Measurements from ENCODE around the gene MADD. TPM values are rescaled to one million over a fixed set of nuclear protein-coding genes. Genes with fewer than 3 reads are reported as not detected.

MADD gene
- total and polyA plus RNA-seq, 4 donors, result 46.4 to 130 (median 90.9) TPM

DNA sequence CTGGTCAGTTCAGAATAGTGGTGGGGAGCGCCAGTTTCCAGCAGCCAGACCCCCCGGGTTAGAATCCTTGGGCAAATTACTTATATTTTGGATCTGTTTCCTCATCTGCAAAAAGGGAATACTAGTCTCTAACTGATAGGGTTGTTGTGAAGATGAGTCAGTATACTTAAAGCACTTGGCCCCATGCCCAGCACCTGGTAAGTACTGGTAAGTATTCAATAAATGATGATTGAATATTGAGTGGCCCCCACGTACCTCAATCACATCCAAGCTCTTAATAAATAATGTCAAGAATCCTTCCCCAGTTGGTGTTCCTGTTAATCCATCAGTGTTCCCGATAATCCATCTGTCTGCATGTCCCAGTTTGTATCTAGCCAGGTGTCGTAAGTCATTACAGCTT lies 33.5 kb upstream of the MADD start:
- DNase-seq (ENCODE audit: low read depth in 4 of 6, low spot score in 6 of 6), result peak in 1 of 6 donors; percentile 28
- peaks cover 9% of the 10 kb centered on the region for H3K4me1 ChIP-seq (ENCODE audit: control insufficient read depth, insufficient read depth, low read length)
- 100% methylated on average over 1 of the region's 5 CpGs for WGBS (ENCODE audit: insufficient coverage)
- H3K27ac ChIP-seq (ENCODE audit: low read depth, low read length), result no peak overlapping the region
- H3K4me3 ChIP-seq (ENCODE audit: low read depth, low read length), result no peak overlapping the region
- H3K36me3 ChIP-seq (ENCODE audit: control insufficient read depth, insufficient read depth, low read length), result peaks cover 33% of the 10 kb centered on the region
- no peaks in the 10 kb centered on the region for H3K27me3 ChIP-seq (ENCODE audit: control insufficient read depth, insufficient read depth, low read length)
- H3K9me3 ChIP-seq (ENCODE audit: control insufficient read depth, insufficient read depth, low read length), result no peaks in the 10 kb centered on the region

DNA sequence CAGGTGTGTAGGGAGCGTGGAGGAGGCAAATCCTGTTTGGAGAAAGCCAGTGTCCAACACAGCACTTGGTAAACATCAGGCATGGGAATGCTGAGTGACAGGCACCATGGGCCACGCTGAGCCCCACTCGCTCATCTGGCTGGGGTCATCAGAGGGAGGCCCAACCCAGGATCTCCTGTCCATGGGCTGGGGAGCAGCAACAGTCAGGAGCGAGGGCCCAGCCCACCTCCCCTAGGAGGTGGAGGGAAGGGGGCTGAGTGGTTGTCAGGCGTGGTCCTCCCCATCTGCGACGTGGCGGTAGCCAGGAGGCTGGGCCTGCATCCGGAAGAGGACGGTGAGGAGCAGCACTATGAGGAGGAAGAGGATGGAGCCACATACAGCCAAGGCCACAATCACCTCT lies 30.1 kb upstream of the MADD start:
- Histone ChIP-seq H3K4me3 (ENCODE audit: low read depth, low read length) (no peak overlapping the region), H3K9me3 (ENCODE audit: control insufficient read depth, insufficient read depth, low read length) (no peaks in the 10 kb centered on the region), H3K36me3 (ENCODE audit: control insufficient read depth, insufficient read depth, low read length) (peaks cover 63% of the 10 kb centered on the region), H3K27me3 (ENCODE audit: control insufficient read depth, insufficient read depth, low read length) (no peaks in the 10 kb centered on the region), H3K4me1 (ENCODE audit: control insufficient read depth, insufficient read depth, low read length) (peaks cover 5% of the 10 kb centered on the region), H3K27ac (ENCODE audit: low read depth, low read length) (no peak overlapping the region)
- 96% methylated on average over 8 of the region's 10 CpGs for WGBS (ENCODE audit: insufficient coverage)
- no peak for DNase-seq (ENCODE audit: low read depth in 4 of 6, low spot score in 6 of 6)

- Histone ChIP-seq H3K9me3 (ENCODE audit: control insufficient read depth, insufficient read depth, low read length) (no peaks in the 10 kb centered on the region), H3K4me1 (ENCODE audit: control insufficient read depth, insufficient read depth, low read length) (no peaks in the 10 kb centered on the region), H3K27me3 (ENCODE audit: control insufficient read depth, insufficient read depth, low read length) (no peaks in the 10 kb centered on the region), H3K27ac (ENCODE audit: low read depth, low read length) (no peak overlapping the region), H3K4me3 (ENCODE audit: low read depth, low read length) (no peak overlapping the region), H3K36me3 (ENCODE audit: control insufficient read depth, insufficient read depth, low read length) (peaks cover 75% of the 10 kb centered on the region)
- DNase-seq (ENCODE audit: low read depth in 4 of 6, low spot score in 6 of 6), result no peak
- 82% methylated on average over 3 of the region's 3 CpGs for WGBS (ENCODE audit: insufficient coverage)
Measured at GRCh38 chr11:47241841-47242301, 28.1 kb upstream of the MADD start.

GRCh38 chr11:47242596-47243192 lies 27.2 kb upstream of the MADD start:
- H3K4me1 ChIP-seq (ENCODE audit: control insufficient read depth, insufficient read depth, low read length), result peaks cover 5% of the 10 kb centered on the region
- WGBS (ENCODE audit: insufficient coverage), result 94% methylated on average over 21 of the region's 21 CpGs
- DNase-seq (ENCODE audit: low read depth in 4 of 6, low spot score in 6 of 6), result no peak
- H3K9me3 ChIP-seq (ENCODE audit: control insufficient read depth, insufficient read depth, low read length), result no peaks in the 10 kb centered on the region
- H3K27me3 ChIP-seq (ENCODE audit: control insufficient read depth, insufficient read depth, low read length), result no peaks in the 10 kb centered on the region
- no peak overlapping the region for H3K27ac ChIP-seq (ENCODE audit: low read depth, low read length)
- H3K4me3 ChIP-seq (ENCODE audit: low read depth, low read length), result no peak overlapping the region
- H3K36me3 ChIP-seq (ENCODE audit: control insufficient read depth, insufficient read depth, low read length), result peaks cover 75% of the 10 kb centered on the region

DNA sequence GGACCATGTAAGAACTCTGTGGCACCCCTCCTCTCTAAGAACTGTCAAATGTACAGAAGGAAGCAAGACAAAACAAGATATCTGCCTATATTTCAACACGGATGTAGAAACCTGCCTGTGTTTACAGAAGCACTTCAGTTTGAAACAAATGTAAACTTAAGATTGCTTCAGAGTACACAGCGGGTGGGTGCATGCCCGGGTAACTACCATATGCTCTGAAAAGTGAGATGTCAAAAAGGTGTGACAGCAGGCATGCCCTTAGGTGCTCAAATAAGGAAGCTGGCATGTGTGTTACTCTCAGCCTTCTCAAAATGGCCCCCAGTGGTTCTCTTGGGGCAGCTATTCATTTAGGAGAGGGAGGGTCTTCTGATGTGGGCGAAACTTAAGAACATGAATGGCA lies 26.5 kb upstream of the MADD start:
- WGBS (ENCODE audit: insufficient coverage), result 96% methylated on average over 3 of the region's 4 CpGs
- Histone ChIP-seq H3K4me1 (ENCODE audit: control insufficient read depth, insufficient read depth, low read length) (peaks cover 8% of the 10 kb centered on the region), H3K36me3 (ENCODE audit: control insufficient read depth, insufficient read depth, low read length) (peaks cover 69% of the 10 kb centered on the region), H3K27ac (ENCODE audit: low read depth, low read length) (no peak overlapping the region), H3K27me3 (ENCODE audit: control insufficient read depth, insufficient read depth, low read length) (no peaks in the 10 kb centered on the region), H3K9me3 (ENCODE audit: control insufficient read depth, insufficient read depth, low read length) (no peaks in the 10 kb centered on the region), H3K4me3 (ENCODE audit: low read depth, low read length) (no peak overlapping the region)
- DNase-seq (ENCODE audit: low read depth in 4 of 6, low spot score in 6 of 6), result no peak

DNA sequence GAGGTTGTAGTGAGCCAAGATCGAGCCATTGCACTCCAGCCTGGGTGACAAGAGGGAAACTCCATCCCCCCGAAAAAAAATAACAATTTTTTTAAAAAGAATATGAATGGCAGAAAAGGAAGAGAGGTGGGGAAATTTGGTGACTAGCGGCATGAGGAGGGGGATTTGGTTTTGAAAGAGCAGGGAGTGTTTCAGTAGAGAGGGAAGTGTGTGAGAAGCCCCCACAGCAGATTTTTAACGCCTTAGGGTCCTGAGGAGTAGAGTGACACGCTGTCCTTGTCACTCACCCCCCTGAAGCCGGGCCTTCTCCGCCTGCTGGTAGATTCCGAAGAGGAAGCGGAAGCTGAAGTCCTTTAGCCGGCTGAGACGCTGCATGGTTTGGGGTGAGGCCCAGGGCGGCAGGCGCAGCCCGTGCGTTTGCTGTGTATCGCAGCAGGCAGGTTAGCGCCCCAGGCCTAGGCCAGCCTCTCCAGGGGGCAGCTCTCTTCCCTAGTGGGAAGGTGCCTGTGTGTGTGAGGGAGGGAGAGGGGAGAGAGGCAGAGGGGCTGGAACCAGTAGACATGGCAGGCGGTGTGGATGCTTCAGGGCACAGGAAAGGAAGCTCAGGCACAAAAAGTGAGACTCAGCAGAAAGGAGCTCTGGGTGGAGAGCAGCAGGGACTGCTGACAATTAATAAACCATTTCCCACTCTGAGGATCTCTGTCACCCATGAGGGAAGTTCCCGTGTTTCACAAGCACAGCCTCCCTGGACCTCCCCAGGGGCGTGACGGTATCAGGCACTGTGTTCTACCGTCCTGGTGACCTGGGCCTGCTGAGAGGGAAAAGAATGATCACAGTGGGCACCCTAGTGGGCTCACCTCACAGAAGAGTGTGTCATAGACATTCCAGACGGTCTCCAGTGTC lies 25.2 kb upstream of the MADD start:
- Histone ChIP-seq H3K27ac (ENCODE audit: low read depth, low read length) (no peak overlapping the region), H3K36me3 (ENCODE audit: control insufficient read depth, insufficient read depth, low read length) (peaks cover 59% of the 10 kb centered on the region), H3K4me3 (ENCODE audit: low read depth, low read length) (no peak overlapping the region), H3K27me3 (ENCODE audit: control insufficient read depth, insufficient read depth, low read length) (no peaks in the 10 kb centered on the region), H3K9me3 (ENCODE audit: control insufficient read depth, insufficient read depth, low read length) (no peaks in the 10 kb centered on the region), H3K4me1 (ENCODE audit: control insufficient read depth, insufficient read depth, low read length) (peaks cover 15% of the 10 kb centered on the region)
- WGBS (ENCODE audit: insufficient coverage), result 91% methylated on average over 21 of the region's 23 CpGs
- no peak for DNase-seq (ENCODE audit: low read depth in 4 of 6, low spot score in 6 of 6)

GRCh38 chr11:47245611-47246357 lies 24.1 kb upstream of the MADD start:
- no peak overlapping the region for H3K27ac ChIP-seq (ENCODE audit: low read depth, low read length)
- H3K9me3 ChIP-seq (ENCODE audit: control insufficient read depth, insufficient read depth, low read length), result no peaks in the 10 kb centered on the region
- no peaks in the 10 kb centered on the region for H3K27me3 ChIP-seq (ENCODE audit: control insufficient read depth, insufficient read depth, low read length)
- no peak for DNase-seq (ENCODE audit: low read depth in 4 of 6, low spot score in 6 of 6)
- WGBS (ENCODE audit: insufficient coverage), result 95% methylated on average over 10 of the region's 11 CpGs
- H3K36me3 ChIP-seq (ENCODE audit: control insufficient read depth, insufficient read depth, low read length), result peaks cover 48% of the 10 kb centered on the region
- H3K4me1 ChIP-seq (ENCODE audit: control insufficient read depth, insufficient read depth, low read length), result peaks cover 18% of the 10 kb centered on the region
- no peak overlapping the region for H3K4me3 ChIP-seq (ENCODE audit: low read depth, low read length)

- H3K27me3 ChIP-seq (ENCODE audit: control insufficient read depth, insufficient read depth, low read length), result no peaks in the 10 kb centered on the region
- WGBS (ENCODE audit: insufficient coverage), result 93% methylated on average over 2 of the region's 5 CpGs
- no peaks in the 10 kb centered on the region for H3K9me3 ChIP-seq (ENCODE audit: control insufficient read depth, insufficient read depth, low read length)
- no peak overlapping the region for H3K4me3 ChIP-seq (ENCODE audit: low read depth, low read length)
- H3K4me1 ChIP-seq (ENCODE audit: control insufficient read depth, insufficient read depth, low read length), result peaks cover 18% of the 10 kb centered on the region
- H3K27ac ChIP-seq (ENCODE audit: low read depth, low read length), result no peak overlapping the region
- peaks cover 38% of the 10 kb centered on the region for H3K36me3 ChIP-seq (ENCODE audit: control insufficient read depth, insufficient read depth, low read length)
- DNase-seq (ENCODE audit: low read depth in 4 of 6, low spot score in 6 of 6), result no peak
Measured at GRCh38 chr11:47247502-47247901, 22.4 kb upstream of the MADD start.

GRCh38 chr11:47248304-47248663 lies 21.6 kb upstream of the MADD start:
- 0% methylated on average over 6 of the region's 7 CpGs for WGBS (ENCODE audit: insufficient coverage)
- Histone ChIP-seq H3K4me1 (ENCODE audit: control insufficient read depth, insufficient read depth, low read length) (peaks cover 18% of the 10 kb centered on the region), H3K27me3 (ENCODE audit: control insufficient read depth, insufficient read depth, low read length) (no peaks in the 10 kb centered on the region), H3K9me3 (ENCODE audit: control insufficient read depth, insufficient read depth, low read length) (no peaks in the 10 kb centered on the region), H3K4me3 (ENCODE audit: low read depth, low read length) (peak overlapping the region; percentile 92), H3K27ac (ENCODE audit: low read depth, low read length) (peak overlapping the region; percentile 87), H3K36me3 (ENCODE audit: control insufficient read depth, insufficient read depth, low read length) (peaks cover 31% of the 10 kb centered on the region)
- DNase-seq (ENCODE audit: low read depth in 4 of 6, low spot score in 6 of 6), result no peak

Measured in spinal cord (tissue), 10 donors.